EH (cell line): ENCODE data around the gene IGBP1.
"Not testable (repeated sequence)": the region's sequence is repeated elsewhere in the genome, so short reads cannot be mapped to it uniquely, and the experiment has no call there.

Experiments
- DNase-seq: peaks from one replicate; pipeline ENCODE4 v3.0.0-alpha.2; 2015; ENCODE audit warnings: low read depth

IGBP1 gene

DNA sequence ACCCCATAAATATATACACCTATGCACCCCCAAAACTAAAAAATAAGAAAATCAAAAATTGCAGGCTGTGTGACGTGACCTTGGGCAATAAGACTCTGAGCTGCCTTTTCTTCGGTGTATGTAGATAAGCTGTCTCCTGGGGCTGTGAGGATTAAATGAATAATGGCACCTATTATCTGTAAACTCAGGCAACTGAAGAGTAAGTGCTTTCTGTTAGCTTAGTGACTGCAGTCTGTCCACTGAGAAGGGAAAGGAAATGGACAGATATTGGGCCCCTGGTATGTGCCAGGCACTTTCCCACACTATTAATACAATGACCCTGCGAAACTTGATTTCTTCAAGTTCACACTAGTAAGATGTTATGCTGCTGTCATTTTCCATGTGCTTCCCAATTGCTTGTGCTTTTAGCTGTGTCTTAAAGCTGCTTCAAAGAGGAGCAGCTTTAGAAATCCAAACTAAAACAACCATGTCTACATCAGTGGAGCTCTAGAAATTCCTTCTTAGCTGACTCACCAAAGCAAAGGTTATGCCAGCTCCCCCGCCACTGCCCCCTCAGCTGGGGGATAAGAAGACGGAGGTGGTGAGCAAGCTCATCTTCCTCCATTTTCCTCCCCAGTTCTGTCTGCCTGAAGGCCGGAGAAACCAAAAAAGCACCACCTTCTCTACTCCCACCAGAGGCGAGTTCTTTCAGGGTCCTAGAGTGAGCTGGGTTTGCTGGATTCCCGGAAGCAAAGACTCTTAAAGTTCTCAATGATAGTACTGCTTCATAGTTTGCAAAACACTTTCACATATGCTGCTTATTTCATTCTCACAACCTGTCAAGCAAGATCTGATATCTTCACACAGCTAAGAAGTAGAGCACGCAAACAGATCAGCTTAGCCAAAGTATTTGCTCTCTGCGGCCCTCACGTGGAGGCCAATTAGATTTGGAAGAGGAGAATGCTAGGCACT lies 35.3 kb downstream of the IGBP1 start:
- DNase-seq, result peak; percentile 84

DNA sequence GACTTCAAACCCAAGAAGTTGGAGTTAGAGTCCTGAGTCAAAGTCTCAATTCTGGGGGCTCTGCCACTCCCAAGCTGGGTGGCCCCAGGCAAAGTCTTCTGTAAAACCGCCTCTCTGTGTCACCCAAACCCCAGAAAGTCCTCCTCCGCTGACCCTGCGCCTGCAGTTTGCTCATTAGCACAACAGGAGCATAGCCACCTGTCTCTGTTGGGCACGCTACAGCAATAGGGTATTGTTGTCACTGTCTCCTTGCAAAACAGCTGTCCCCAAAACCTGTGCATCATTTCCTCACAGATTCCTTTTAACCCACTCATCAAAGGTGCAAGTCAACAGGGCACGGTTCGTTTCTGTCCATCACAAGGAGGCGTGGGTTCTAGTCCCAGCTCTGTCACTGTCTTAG lies 36.0 kb downstream of the IGBP1 start:
- DNase-seq, result no peak

DNA sequence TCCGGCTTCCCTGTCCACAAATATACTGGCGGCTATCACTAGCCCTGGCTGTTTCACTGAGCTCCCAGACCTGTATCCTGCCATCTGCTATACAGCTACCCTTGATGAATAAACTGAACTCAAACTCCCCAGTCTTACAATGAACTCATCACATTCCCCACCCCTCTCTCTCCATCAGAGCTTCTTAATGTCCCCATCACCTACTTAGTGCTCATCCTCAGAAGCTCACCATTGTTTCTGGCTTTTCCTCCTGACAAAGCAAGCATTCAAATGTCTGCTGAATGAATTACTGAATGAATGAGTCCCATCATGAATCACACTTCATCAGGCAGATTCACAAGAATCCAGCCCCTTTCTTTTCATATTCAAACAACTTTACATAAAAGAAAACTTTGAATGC lies 38.4 kb downstream of the IGBP1 start:
- DNase-seq, result no peak

DNA sequence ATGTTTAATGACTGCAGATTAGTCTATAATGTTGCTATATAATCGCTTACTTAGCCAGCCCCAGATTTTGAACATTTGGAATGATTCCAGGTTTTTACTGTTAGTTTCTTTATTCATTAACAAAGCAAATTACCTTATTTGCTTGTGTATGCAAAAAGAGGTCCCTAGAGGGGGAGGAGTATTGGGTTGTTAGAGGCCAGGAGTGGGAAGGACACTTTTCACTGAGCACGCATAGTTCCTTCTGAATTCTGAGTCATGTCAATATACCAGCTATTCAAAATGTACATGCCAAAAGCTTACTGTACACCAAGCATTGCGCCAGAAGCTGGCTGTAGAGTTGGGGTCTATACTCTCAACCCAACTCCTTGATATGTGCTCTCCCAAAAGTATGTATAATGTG lies 39.0 kb downstream of the IGBP1 start:
- peak; percentile 15 for DNase-seq

DNA sequence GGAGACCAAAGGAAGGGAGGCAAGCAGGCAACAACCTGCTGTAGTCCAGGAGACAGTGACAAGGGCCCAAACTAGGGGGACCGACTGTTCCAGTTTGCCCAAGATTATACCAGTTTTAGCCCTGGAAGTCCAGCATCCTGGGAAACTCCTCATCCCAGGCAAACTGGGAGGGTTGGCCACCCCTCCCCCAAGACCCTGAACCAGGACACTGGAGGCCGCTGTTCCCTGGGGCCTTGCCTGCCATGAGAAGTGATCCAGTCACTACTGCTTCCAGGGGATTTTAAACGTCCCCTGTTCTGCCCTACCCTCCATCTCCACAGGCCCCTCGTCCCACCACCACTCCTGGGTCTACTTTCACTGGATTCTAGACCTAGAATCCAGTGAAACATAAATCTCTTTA lies 39.7 kb downstream of the IGBP1 start:
- DNase-seq, result no peak

DNA sequence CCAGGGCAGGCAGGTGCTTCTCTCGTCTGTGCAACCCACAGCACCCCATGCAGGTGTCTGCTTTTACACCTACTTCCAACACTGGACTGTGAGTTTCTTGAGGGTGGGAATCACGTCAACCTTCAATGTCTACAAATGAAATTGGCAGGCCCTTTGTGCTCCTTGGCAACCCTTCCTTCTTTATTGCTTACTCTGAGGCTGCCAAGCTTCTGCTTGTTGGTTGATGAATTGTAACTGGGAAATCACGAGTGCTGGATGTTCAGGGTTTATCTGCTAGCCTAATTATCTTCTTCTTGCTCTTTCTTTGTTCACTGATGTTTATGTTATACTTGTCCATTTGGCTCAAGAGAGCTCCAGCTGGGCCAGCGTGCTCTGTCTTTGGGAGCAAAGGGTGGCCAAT lies 41.5 kb downstream of the IGBP1 start:
- DNase-seq, result peak; percentile 12

DNA sequence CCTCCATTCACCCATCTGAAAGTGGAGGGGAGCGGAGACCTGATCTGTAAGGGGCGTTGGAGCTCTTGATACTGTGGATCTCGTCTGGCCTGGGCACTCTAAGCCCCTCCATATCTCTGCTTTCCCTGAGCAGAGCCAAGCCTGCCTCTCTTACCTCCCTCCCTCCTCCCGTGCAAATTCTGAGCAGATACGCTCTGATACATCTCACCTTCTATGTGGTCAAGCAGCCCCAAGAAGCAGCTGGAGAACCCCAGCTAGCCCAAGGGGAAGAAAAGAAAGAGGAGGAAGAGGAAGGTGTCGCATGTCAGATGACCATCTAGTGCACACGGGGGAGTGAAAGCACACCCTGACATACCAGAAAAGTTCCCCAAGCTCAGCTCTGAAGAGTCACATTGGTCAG lies 42.1 kb downstream of the IGBP1 start:
- DNase-seq, result no peak

DNA sequence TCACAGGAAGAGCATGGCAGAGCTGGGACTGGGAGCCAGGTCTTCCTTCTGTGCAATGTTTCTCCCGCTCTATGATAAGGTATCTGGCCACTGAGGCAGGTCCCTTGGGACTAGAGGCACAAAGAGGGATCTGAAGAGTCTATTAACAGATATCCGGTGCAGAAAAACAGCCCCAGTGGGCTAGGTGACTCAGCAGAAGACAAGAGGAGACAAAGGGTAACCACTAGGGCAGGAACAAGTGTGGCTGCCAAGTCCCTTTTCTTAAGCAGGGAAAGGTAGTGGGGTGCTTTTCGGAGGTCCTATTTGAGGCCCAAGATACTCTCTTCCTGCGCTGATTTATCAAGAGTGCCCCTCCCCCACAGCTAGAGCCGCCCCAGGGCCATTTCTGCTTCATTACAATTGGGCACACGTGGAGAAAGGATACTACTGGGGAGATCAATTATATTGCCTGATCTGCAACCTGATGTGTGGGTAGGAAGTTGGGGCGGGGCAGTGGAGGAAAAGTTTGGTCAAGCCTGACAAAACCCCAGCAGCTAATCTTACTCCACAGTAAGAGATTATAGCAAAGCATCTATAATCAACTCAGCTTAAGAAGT lies 43.8 kb downstream of the IGBP1 start, which contains the start of gene DGAT2L6:
Gene DGAT2L6 (plus strand): TSS at position 546 of the 596 bp plus-strand sequence. CDS start 100 bp downstream, outside the sequence.
- no peak for DNase-seq

DNA sequence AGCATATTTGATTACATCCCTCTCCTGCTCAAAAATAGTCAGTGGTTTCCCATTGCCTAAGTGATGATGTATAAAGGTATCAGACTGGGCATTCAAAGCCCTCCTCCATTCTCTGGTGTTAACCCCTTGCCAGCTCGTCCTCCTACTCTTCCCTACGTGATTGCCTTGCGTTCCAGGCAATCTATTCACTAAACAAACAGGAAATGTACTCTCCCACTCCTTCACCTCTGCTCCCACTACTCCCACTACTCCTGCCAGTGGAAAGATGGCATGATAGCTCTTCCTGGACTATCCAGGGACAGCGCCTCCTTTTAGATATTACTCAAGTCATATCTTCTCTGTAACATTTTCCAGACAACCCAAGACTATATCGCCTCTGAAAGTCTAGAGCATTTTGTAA lies 49.8 kb downstream of the IGBP1 start:
- DNase-seq, result no peak

DNA sequence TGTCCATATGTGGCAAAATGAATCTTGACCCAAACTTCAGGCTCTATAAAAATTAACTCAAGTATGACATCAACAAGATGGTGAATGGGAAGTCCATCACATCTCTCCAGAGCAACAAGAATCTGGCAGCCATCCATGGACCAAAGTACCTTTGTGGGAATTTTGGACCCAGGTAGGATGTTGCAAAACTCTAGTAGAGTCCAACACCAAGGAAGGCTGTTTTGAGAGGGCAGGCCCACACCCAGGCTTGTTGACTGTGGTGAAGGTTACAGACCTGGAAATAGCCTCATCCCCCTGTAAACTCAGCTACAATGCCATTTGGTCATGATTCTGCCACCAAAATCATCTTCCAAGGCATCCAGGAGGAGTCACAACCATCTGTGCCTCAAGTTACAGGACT lies 57.0 kb downstream of the IGBP1 start:
- no peak for DNase-seq

DNA sequence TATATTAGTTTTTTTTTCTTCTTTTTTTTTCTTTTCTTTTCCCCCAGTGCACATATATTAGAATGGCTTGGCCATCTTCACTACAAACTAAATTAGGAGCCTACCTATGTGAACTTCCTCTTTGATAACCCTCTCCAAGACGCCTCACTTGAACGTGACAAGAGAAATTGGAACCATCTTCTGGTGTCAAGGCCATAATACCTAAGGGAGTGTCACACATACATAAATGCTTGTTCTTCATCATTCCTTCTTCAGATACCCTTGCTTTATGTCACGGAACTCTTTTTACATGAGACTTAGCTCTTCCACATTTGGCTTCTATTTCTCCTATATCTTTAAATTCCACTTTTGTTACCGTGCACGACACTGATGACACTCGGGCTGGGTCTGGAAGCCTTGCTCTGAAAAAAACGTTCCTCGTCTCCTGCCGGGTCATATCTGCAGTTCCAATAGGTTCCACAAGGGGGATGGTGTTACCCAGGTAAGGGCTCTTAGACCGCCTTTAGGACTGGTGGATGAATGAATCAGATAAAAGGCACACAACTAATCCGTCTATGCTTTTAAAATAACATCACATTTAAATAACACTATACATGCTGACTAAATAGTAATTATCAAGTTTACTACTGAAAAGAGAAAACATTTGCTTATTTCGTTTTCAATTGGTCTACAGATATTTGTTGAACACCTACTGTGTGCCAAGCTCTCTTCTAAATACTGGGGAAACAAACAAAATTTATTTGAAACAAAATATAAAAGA lies 63.9 kb downstream of the IGBP1 start:
- DNase-seq, result peak; percentile 35

DNA sequence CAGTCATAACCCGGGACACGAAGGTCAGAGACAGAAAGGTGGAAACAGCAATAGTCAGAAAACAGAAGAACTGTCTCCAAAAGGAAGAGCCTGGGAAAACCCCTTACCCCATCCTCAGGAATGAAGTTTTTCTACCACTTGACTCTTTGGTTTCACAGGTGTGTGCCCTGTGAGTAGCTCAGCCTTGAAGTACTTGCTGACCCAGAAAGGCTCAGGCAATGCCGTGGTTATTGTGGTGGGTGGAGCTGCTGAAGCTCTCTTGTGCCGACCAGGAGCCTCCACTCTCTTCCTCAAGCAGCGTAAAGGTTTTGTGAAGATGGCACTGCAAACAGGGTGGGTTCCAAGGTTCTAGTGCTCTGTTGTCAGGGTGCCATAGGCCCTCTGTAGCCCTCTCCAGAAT lies 68.5 kb downstream of the IGBP1 start:
- no peak for DNase-seq

DNA sequence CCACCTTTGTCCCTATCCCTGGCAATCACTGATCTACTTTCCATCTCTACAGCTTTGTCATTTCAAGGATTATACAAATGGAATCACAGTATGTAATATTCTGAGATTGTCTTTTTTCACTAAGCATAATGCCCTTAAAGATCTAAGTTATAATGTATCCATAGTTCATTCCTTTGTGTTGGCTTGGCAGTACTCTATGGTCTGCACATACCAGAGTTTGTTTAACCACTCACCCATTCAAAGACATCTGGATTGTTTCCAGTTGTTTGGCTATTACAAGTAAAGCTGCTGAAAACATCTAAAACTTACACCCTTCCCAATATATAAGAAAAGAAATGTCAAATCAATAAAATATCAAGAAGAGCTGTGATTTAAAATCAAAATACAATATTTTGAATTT lies 75.2 kb downstream of the IGBP1 start:
- no peak for DNase-seq

DNA sequence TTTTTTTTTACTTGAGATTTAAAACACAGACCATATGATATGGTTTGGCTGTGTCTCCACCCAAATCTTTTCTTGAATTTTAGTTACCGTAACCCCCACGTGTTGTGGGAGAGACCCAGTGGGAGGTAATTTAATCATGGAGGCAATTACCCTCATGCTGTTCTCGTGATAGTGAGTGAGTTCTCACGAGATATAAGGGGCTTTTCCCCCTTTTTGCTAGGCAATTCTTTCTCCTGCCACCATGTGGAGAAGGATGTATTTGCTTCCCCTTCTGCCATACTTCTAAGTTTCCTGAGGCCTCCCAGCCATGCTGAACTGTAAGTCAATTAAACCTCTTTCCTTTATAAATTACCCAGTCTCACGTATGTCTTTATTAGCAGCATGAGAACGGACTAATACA lies 76.3 kb downstream of the IGBP1 start:
- not testable (repeated sequence) for DNase-seq
